Metanephros (tissue), 2 donors: ENCODE data around the gene PRICKLE3. TPM values are rescaled to one million over a fixed set of nuclear protein-coding genes. Genes with fewer than 3 reads are reported as not detected.

Experiments
- small RNA-seq: library from RNA; depleted of rRNA; stranded (forward); fragments of <200 nt; gene quantifications from one replicate; pipeline ENCODE3, GENCODE V24; 2014; ENCODE audit warnings: low replicate concordance
- total RNA-seq: library from RNA; depleted of rRNA; stranded (reverse); fragments of >200 nt; gene quantifications from one replicate; pipeline ENCODE4 v1.2.3, GENCODE V29; 2014

PRICKLE3 gene, protein sequence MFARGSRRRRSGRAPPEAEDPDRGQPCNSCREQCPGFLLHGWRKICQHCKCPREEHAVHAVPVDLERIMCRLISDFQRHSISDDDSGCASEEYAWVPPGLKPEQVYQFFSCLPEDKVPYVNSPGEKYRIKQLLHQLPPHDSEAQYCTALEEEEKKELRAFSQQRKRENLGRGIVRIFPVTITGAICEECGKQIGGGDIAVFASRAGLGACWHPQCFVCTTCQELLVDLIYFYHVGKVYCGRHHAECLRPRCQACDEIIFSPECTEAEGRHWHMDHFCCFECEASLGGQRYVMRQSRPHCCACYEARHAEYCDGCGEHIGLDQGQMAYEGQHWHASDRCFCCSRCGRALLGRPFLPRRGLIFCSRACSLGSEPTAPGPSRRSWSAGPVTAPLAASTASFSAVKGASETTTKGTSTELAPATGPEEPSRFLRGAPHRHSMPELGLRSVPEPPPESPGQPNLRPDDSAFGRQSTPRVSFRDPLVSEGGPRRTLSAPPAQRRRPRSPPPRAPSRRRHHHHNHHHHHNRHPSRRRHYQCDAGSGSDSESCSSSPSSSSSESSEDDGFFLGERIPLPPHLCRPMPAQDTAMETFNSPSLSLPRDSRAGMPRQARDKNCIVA
- 8.0 TPM for total RNA-seq

DNA sequence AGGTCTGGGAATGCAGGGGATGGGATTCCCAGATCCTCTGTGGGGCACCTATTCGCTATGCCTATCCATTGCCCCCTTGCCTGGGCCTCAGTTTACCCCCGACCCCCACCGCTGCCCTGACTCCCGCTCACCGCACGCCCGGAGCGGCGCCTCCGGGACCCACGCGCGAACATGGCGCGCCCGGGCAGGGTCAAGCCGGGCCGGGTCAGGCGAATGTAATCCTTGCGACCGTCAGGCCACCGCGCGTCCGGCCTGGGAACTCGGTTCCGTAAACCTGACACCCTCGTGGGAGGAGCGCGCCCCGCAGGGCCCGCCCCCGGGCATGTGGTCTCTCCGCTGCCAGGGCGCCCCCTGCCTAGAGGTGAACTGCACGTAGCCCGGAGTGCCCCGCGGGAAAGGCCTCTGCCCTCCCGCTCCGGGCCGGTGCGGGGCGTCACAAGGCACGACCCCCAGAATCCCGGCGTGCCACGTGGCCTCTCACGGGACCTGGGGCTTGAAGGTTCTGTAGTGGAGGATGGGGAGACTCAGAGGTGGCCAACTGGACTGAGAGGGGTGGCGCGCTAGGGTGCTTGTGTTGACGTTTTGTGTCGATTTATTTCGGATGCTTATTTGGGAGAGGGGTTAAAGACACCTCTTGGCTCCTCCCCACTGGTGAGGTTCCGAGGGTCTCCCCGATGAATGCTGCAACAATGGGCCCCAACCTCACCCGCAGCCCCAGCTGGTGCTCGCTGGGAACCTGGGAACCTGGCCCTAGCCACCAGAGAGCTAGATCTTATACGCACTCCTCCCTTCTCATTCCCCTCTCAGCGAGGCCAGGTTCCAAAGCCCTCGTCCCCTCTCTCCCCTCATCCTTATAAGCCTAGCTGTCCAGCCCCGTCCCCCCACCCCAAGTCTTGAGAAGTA lies at the start of gene PRICKLE3:
PRICKLE3 (minus strand) TSS at position 249 of the 903 bp plus-strand sequence; CDS start at position 173, 76 bp downstream.

DNA sequence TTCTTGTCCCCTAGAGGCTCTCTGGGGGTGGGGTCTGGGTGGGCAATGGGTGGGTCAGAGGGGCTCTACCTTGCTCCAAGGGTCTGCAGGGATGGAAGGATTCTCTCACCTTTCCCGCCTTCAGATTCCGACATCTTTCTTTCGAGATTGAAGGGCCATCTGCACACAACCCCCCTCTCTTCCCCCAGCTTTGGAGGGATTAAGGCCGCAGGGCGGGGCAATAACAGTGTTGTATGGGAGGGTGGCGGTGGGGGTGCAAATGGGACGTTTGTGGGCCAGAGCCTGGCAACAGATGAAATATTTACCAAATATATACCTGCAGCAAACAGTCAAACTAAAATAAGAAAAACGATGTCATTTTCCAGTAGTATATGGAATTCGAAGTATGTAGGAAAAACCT lies 47.0 kb upstream of the PRICKLE3 start, which contains the start of gene CACNA1F:
CACNA1F (minus strand) TSS at position 165 of the 400 bp plus-strand sequence; CDS start at position 134, 31 bp downstream.

GRCh38 chrX:49199906-49200771 lies 14.0 kb upstream of the PRICKLE3 start, which contains the start of gene SYP:
Gene SYP, minus strand, starts transcription at chrX:49200193. Its CDS starts 7 bp downstream, at chrX:49200186.

GRCh38 chrX:49171752-49172279 lies 14.4 kb downstream of the PRICKLE3 start, which contains the start of gene PLP2:
Gene PLP2, plus strand, starts transcription at chrX:49171898. Its CDS starts 103 bp downstream, at chrX:49172001.

DNA sequence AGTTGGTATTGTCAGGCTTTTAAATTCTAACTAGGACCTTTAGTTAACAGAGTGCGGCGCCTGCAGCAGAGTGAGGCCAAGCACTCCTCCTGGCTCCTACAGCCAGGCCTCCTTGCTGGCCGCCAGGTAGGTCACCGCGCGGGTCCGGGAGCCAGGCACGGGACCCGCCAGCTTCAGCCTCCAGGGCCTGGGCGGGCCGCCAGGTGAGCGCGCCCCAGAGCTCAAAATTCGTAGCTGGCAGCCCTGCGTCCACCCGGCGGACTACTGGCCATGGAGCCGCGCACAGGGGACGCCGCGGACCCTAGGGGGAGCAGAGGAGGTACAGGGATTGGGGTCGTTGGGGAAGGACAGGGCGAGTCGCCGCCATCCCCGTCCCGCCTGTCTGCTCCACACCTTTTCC lies 23.6 kb downstream of the PRICKLE3 start, which contains the start of gene MAGIX:
MAGIX (plus strand) TSS at position 139 of the 400 bp plus-strand sequence; CDS start at position 271, 132 bp downstream.

Small RNAs within 50 kb of the gene (small RNA-seq; reads per million reads assigned to genes)
- gene RN7SL262P, result not detected

Other genes with a start within 250 kb of the PRICKLE3 start
- gene OTUD5, start 228.8 kb downstream of the PRICKLE3 start, total RNA-seq, result 34.3 TPM
- 2.7 TPM for gene KCND1, start 214.5 kb downstream of the PRICKLE3 start, total RNA-seq
- gene GRIPAP1, start 184.1 kb downstream of the PRICKLE3 start, total RNA-seq, result 28.4 TPM
- gene TFE3, start 143.0 kb downstream of the PRICKLE3 start, total RNA-seq, result 27.9 TPM
- 6.4 TPM for gene CCDC120, start 127.4 kb downstream of the PRICKLE3 start, total RNA-seq
- 8.1 TPM for gene PRAF2, start 112.4 kb downstream of the PRICKLE3 start, total RNA-seq
- 44.8 TPM for gene WDR45, start 106.5 kb downstream of the PRICKLE3 start, total RNA-seq
- gene GPKOW, start 62.6 kb downstream of the PRICKLE3 start, total RNA-seq, result 24.2 TPM
- 9.5 TPM for gene MAGIX, start 23.6 kb downstream of the PRICKLE3 start, total RNA-seq
- 24.3 TPM for gene PLP2, start 14.5 kb downstream of the PRICKLE3 start, total RNA-seq
- gene SYP, start 13.8 kb upstream of the PRICKLE3 start, total RNA-seq, result 2.3 TPM
- 0.41 TPM for gene CACNA1F, start 47.0 kb upstream of the PRICKLE3 start, total RNA-seq
- 21.0 TPM for gene CCDC22, start 49.1 kb upstream of the PRICKLE3 start, total RNA-seq
- gene FOXP3, start 78.3 kb upstream of the PRICKLE3 start, total RNA-seq, result 0.23 TPM
- gene PPP1R3F, start 83.4 kb upstream of the PRICKLE3 start, total RNA-seq, result 8.3 TPM
- gene GAGE10, start 117.3 kb upstream of the PRICKLE3 start, total RNA-seq, result not detected
- gene GAGE12J, start 135.7 kb upstream of the PRICKLE3 start, total RNA-seq, result not detected
- gene GAGE13, start 145.2 kb upstream of the PRICKLE3 start, total RNA-seq, result not detected